Neural cell (in vitro differentiated cells): Measurements from ENCODE around the gene ZBP1. TPM values are rescaled to one million over a fixed set of nuclear protein-coding genes. Genes with fewer than 3 reads are reported as not detected.

Source experiments
- H2AFZ ChIP-seq: fragments of 200-600, 300-800 bp; sonication (generic), shearing (Covaris generic); 2 replicates; pipeline ENCODE4 v1.6.0; 2014; ENCODE audit warnings: low read depth, mild to moderate bottlenecking, antibody characterized with exemption, low read length, moderate library complexity
- H3F3A ChIP-seq: fragments of 200-600 bp; shearing (Covaris generic); 2 replicates; pipeline ENCODE4 v1.6.1; 2016; ENCODE audit warnings: mild to moderate bottlenecking, moderate library complexity, mixed read lengths, antibody characterized with exemption, low read length; ENCODE audit not compliant: insufficient read depth, poor library complexity, severe bottlenecking
- H3K27ac ChIP-seq: fragments of 200-600, 300-800 bp; sonication (generic), shearing (Covaris generic); 2 replicates; pipeline ENCODE4 v1.5.1; 2014; ENCODE audit warnings: mild to moderate bottlenecking, low read length, moderate library complexity
- H3K27me3 ChIP-seq: fragments of 300-800, 200-600 bp; sonication (generic), shearing (Covaris generic); 2 replicates; pipeline ENCODE4 v1.6.0; 2014; ENCODE audit warnings: mild to moderate bottlenecking, low read depth, low read length, moderate library complexity; ENCODE audit not compliant: insufficient read depth
- H3K36me3 ChIP-seq: fragments of 300-800, 200-600 bp; sonication (generic), shearing (Covaris generic); 2 replicates; pipeline ENCODE4 v1.5.1; 2014; ENCODE audit warnings: mild to moderate bottlenecking, antibody characterized with exemption, low read length, moderate library complexity; ENCODE audit not compliant: insufficient read depth
- H3K4me2 ChIP-seq: fragments of 300-800, 200-600 bp; sonication (generic), shearing (Covaris generic); 2 replicates; pipeline ENCODE4 v1.6.0; 2014; ENCODE audit warnings: mild to moderate bottlenecking, low read length
- H3K4me3 ChIP-seq: fragments of 300-800, 200-600 bp; sonication (generic), shearing (Covaris generic); 2 replicates; pipeline ENCODE4 v1.5.1; 2014; ENCODE audit warnings: mild to moderate bottlenecking, low read length, moderate library complexity
- H3K79me2 ChIP-seq: fragments of 200-600 bp; shearing (Covaris generic); replicated peaks from 2 replicates; pipeline ENCODE4 v1.6.0; 2014; ENCODE audit warnings: mild to moderate bottlenecking, low read length, moderate library complexity; ENCODE audit not compliant: insufficient read depth
- H3K9ac ChIP-seq: fragments of 300-800, 200-600 bp; sonication (generic), shearing (Covaris generic); 2 replicates; pipeline ENCODE4 v1.6.1; 2016; ENCODE audit warnings: mild to moderate bottlenecking, low read length, mixed read lengths
- H3K9me2 ChIP-seq: fragments of 200-600 bp; shearing (Covaris generic); 2 replicates; pipeline ENCODE4 v1.6.1; 2016; ENCODE audit warnings: mild to moderate bottlenecking, low read length, mixed read lengths; ENCODE audit not compliant: insufficient read depth
- H3K9me3 ChIP-seq: fragments of 200-600, 300-800 bp; sonication (generic), shearing (Covaris generic); 2 replicates; pipeline ENCODE4 v1.6.1; 2016; ENCODE audit warnings: mild to moderate bottlenecking, mixed run types, low read length, moderate library complexity, mixed read lengths
- H4K20me1 ChIP-seq: fragments of 200-600 bp; shearing (Covaris generic); 2 replicates; pipeline ENCODE4 v1.6.1; 2016; ENCODE audit warnings: mild to moderate bottlenecking, mixed run types; ENCODE audit not compliant: insufficient read depth
- EP300 ChIP-seq: fragments of 450-650 bp; conservative IDR thresholded peaks from 2 replicates; pipeline ENCODE4 v1.6.1; 2014; ENCODE audit warnings: antibody characterized with exemption, mild to moderate bottlenecking, moderate library complexity; ENCODE audit not compliant: poor library complexity, severe bottlenecking
- EZH2 ChIP-seq: fragments of 200-600, 300-800 bp; shearing (Covaris generic), sonication (generic); IDR thresholded peaks from 2 replicates; pipeline ENCODE4 v1.6.1; 2014; ENCODE audit warnings: antibody characterized with exemption, low read length, borderline replicate concordance, mild to moderate bottlenecking; ENCODE audit not compliant: insufficient read depth, poor library complexity, severe bottlenecking
- MXI1 ChIP-seq: fragments of 450-650 bp; conservative IDR thresholded peaks from 2 replicates; pipeline ENCODE4 v1.6.1; 2014; ENCODE audit warnings: antibody characterized with exemption, mild to moderate bottlenecking; ENCODE audit not compliant: poor library complexity, severe bottlenecking
- POLR2AphosphoS5 ChIP-seq: IDR thresholded peaks from 2 replicates; pipeline ENCODE4 v1.6.1; 2012
- RAD21 ChIP-seq: fragments of 450-650 bp; conservative IDR thresholded peaks from 2 replicates; pipeline ENCODE4 v1.6.1; 2014; ENCODE audit warnings: antibody characterized with exemption, mild to moderate bottlenecking, moderate library complexity
- REST ChIP-seq: IDR thresholded peaks from 2 replicates; pipeline ENCODE4 v1.6.1; 2012; ENCODE audit warnings: borderline replicate concordance
- SMC3 ChIP-seq: fragments of 450-650 bp; conservative IDR thresholded peaks from 2 replicates; pipeline ENCODE4 v1.6.1; 2014; ENCODE audit warnings: antibody characterized with exemption, mild to moderate bottlenecking, moderate library complexity; ENCODE audit not compliant: poor library complexity
- TAF1 ChIP-seq: IDR thresholded peaks from 2 replicates; pipeline ENCODE4 v1.6.1; 2012; ENCODE audit warnings: low read depth
- polyA plus RNA-seq: library from polyadenylated mRNA; depleted of rRNA; stranded (reverse); fragments of >200 nt; gene quantifications from 2 replicates; pipeline ENCODE4 v1.2.3, GENCODE V29; 2014
- TF ChIP-seq, protein P1 (sequence below): fragments of 450-650 bp; IDR thresholded peaks from 2 replicates; pipeline ENCODE4 v1.5.1; 2014; ENCODE audit warnings: antibody characterized with exemption, mild to moderate bottlenecking, moderate library complexity; ENCODE audit not compliant: poor library complexity, severe bottlenecking

ZBP1 gene
- polyA plus RNA-seq, 1 donor from 2014 or later = not detected

DNA sequence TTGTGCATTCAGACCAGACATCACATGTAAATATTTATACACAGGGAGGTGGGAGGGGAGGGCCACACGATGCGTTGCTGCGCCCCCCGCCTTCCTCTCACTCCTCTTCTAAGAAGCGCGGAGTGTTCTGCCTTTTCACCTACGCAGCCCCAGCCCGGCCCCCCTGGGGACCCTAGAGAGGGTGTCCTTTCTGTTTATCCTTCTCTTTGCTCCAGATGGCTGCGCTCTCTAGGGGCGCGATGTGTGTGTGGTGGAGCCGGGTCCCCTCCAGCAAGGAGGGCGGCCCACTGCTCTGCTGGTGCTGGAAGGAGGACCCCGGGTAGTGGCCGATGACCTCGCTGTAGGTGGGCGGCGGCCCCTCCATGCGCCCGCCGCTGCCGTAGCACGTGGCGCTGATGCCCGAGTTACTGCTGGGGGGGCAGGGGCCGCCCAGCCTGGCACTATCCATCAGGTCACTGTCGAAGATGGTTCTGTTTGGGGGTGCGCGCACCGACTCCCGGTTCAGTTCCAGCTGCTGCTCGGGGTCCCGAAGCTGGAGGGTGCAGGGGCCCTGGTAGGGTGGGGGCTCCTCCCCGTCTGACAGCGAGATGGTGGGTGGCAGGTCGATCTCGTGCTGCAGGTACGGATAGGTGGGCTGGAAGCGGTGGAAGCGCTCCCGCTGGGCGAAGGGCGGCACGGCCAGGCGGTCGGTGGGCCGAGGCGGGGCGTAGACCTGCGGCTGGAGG, 31.8 kb upstream of the ZBP1 start:
- Histone ChIP-seq H3F3A (no peaks in the 10 kb centered on the region), H3K9me2 (no peaks in the 10 kb centered on the region), H3K79me2 (no peaks in the 10 kb centered on the region), H3K9ac (no peak overlapping the region), H3K9me3 (no peaks in the 10 kb centered on the region), H3K27ac (no peak overlapping the region), H3K27me3 (no peaks in the 10 kb centered on the region), H4K20me1 (no peaks in the 10 kb centered on the region), H3K4me3 (no peak overlapping the region), H2AFZ (no peak overlapping the region), H3K4me2 (no peak overlapping the region), H3K36me3 (no peaks in the 10 kb centered on the region)
- no peak for TF ChIP-seq TAF1
- TF ChIP-seq EP300 = no peak
- no peak for TF ChIP-seq POLR2AphosphoS5
- no peak for TF ChIP-seq SMC3
- no peak for TF ChIP-seq RAD21
- TF ChIP-seq, protein P1, sequence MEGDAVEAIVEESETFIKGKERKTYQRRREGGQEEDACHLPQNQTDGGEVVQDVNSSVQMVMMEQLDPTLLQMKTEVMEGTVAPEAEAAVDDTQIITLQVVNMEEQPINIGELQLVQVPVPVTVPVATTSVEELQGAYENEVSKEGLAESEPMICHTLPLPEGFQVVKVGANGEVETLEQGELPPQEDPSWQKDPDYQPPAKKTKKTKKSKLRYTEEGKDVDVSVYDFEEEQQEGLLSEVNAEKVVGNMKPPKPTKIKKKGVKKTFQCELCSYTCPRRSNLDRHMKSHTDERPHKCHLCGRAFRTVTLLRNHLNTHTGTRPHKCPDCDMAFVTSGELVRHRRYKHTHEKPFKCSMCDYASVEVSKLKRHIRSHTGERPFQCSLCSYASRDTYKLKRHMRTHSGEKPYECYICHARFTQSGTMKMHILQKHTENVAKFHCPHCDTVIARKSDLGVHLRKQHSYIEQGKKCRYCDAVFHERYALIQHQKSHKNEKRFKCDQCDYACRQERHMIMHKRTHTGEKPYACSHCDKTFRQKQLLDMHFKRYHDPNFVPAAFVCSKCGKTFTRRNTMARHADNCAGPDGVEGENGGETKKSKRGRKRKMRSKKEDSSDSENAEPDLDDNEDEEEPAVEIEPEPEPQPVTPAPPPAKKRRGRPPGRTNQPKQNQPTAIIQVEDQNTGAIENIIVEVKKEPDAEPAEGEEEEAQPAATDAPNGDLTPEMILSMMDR = no peak
- TF ChIP-seq MXI1 = no peak
- no peak for TF ChIP-seq REST
- TF ChIP-seq EZH2 = no peak

DNA sequence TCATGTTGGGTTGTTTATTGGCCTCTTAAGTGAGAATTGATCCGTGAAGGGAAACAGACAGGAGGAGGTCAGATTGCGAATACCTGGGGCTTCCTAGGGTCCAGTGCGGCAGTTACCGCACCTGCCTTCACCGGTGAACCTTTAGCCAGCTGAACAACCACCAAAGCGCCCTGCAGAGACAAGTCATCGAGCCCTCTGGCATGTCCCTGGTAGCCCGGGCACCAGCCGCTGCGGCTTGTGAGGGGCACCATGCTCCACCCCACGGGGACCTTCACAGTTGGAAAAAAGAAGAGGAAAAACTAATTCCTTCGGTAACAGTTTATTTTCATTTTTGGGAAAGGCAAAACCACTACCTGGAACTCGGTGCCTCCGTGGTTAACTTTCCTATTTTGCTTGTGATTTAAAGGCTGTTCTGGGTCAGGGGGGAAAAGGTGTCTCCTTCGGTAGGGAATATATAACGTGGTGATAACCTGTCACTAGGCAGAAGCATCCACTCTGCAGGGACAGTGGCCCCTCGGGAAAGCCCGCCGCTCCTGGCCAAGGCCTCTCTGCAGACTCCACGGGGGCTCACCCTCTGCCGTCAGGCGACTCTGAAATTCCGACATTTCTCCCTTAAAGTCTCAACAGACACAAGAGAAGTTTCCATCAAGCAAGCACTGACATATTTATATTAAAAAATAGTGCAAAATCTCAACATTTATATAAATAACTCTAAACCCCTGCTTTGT, 30.7 kb upstream of the ZBP1 start:
- TF ChIP-seq, protein P1 = no peak
- TF ChIP-seq EP300 = no peak
- TF ChIP-seq SMC3 = no peak
- no peak for TF ChIP-seq POLR2AphosphoS5
- no peak for TF ChIP-seq TAF1
- Histone ChIP-seq H3K9me2 (no peaks in the 10 kb centered on the region), H4K20me1 (no peaks in the 10 kb centered on the region), H3K27me3 (no peaks in the 10 kb centered on the region), H3K36me3 (no peaks in the 10 kb centered on the region), H3K27ac (no peak overlapping the region), H3K79me2 (no peaks in the 10 kb centered on the region), H2AFZ (no peak overlapping the region), H3K4me2 (no peak overlapping the region), H3K9ac (no peak overlapping the region), H3F3A (no peaks in the 10 kb centered on the region), H3K9me3 (no peaks in the 10 kb centered on the region), H3K4me3 (no peak overlapping the region)
